ENCODE measurements around the gene TIMM8B.
A peak's percentile ranks its signal among the peaks of the same experiment; 100 is the strongest.
"Not testable (repeated sequence)": the region's sequence is repeated elsewhere in the genome, so short reads cannot be mapped to it uniquely, and the experiment has no call there.

Gene TIMM8B

GRCh38 chr11:112106070-112106469, 19.5 kb upstream of the TIMM8B start:
- in situ Hi-C loops (cut with HindIII; ENCODE audit: low sequenced_read_pairs): no loop called here
- no peak for TF ChIP-seq CTCF (IDR thresholded peaks at IDR 0.05; ENCODE audit: low read depth, low read length)
- H3K4me3 ChIP-seq (ENCODE audit: low read depth, low read length): no peak overlapping the region
- DNase-seq (ENCODE audit: low read depth, low spot score): no peak

DNA sequence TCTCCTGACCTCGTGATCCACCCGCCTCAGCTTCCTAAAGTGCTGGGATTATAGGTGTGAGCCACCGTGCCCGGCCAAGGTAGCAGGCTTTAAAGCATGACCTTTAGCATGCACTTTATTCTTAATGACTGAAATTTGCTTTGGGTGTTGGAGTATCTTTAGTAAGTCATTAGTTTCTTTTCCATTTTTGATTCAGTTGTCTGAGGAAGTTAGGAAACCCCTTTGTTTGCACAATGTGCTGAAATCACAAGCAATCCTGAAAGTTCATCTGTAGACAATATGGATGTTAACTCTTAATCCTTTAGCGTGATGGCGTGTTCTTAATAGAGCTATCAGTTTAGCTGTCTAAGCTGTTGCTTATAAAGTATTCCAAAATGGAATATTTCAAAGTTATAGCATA, 16.9 kb upstream of the TIMM8B start:
- in situ Hi-C loops (cut with HindIII; ENCODE audit: low sequenced_read_pairs): no loop called here
- TF ChIP-seq CTCF (IDR thresholded peaks at IDR 0.05; ENCODE audit: low read depth, low read length): no peak
- no peak overlapping the region for H3K4me3 ChIP-seq (ENCODE audit: low read depth, low read length)
- no peak for DNase-seq (ENCODE audit: low read depth, low spot score)

DNA sequence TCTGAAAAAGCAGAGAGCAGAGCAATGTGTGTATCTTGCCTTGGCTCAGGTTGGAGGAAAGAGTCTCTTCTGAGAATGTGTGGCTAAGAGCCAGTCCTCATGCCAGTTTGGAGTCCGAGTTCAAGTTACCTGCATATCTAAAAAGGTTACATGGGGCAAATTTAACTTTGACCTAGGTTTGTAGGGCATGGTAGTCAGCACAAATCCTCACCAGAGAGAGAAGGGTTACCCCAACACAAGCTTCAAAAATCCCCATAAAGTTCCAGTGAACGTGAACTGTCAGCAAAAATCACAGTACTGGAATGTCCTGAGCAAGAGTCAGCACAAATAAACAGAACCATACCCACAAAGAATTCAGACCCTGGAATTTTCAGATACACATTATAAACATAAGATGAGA, 13.9 kb upstream of the TIMM8B start:
- no peak overlapping the region for H3K4me3 ChIP-seq (ENCODE audit: low read depth, low read length)
- in situ Hi-C loops (cut with HindIII; ENCODE audit: low sequenced_read_pairs): no loop called here
- no peak for TF ChIP-seq CTCF (IDR thresholded peaks at IDR 0.05; ENCODE audit: low read depth, low read length)
- peak; percentile 45 for DNase-seq (ENCODE audit: low read depth, low spot score)

DNA sequence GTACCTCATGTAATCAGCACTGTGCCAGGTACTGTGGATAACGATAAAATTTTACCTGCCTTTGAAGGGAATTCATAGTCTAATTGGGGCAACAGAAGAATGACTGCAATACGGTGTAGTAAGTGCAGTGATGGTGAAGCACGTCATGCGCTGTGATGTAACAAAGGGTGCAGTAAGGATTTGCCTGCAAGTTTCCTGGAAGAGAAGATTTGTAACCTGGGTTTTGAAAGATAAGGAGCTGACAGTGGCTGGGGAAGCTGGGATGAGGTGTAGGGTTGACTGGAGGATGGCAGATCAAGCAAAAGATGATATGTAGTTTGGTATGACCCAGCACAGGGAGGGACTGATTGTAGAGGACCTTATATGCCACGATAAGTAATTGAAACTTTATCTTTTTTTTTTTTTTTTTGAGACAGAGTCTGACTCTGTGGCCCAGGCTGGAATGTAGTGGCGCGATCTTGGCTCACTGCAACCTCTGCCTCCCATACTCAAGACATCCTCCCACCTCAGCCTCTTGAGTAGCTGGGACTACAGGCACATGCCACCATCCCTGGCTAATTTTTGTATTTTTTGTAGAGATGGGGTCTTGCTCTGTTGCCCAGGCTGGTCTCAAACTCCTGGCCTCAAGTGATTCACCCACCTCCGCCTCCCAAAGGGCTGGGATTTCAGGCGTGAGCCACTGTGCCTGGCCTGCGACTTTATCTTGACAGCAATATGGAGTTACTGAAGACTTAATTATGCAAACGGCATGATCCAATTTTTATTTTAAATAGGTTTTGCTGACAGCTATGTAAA, 11.4 kb upstream of the TIMM8B start:
- H3K4me3 ChIP-seq (ENCODE audit: low read depth, low read length): no peak overlapping the region
- in situ Hi-C loops (cut with HindIII; ENCODE audit: low sequenced_read_pairs): no loop called here
- DNase-seq (ENCODE audit: low read depth, low spot score): no peak
- TF ChIP-seq CTCF (IDR thresholded peaks at IDR 0.05; ENCODE audit: low read depth, low read length): no peak

- no peak for TF ChIP-seq CTCF (IDR thresholded peaks at IDR 0.05; ENCODE audit: low read depth, low read length)
- DNase-seq (ENCODE audit: low read depth, low spot score): no peak
- in situ Hi-C loops (cut with HindIII; ENCODE audit: low sequenced_read_pairs): no loop called here
- no peak overlapping the region for H3K4me3 ChIP-seq (ENCODE audit: low read depth, low read length)
Measured at GRCh38 chr11:112096194-112096593, 9.6 kb upstream of the TIMM8B start.

GRCh38 chr11:112095302-112095701, 8.7 kb upstream of the TIMM8B start:
- DNase-seq (ENCODE audit: low read depth, low spot score); in situ Hi-C loops (cut with HindIII; ENCODE audit: low sequenced_read_pairs); H3K4me3 ChIP-seq (ENCODE audit: low read depth, low read length): not testable (repeated sequence)

DNA sequence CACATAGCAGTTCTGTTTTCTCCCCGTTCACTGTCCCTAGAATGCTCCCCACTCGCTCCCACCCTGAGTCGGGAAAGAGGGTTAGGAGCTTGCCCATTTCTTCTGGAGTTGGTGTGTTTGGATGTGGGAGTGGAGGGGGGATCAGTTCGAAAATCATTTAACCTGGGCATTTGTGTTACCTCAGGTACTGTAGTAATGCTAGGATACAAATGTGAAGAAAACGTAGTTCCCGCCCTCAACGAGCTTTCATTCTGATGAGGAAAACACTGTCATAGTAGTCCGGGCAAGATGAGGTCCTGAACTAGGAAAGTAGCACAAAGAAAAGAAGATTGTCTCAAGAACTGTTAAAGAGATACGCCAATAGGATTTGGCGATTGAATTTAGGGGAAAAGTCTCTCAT, 656 bp upstream of the TIMM8B start:
- DNase-seq (ENCODE audit: low read depth, low spot score): no peak
- H3K4me3 ChIP-seq (ENCODE audit: low read depth, low read length): peak overlapping the region; percentile 99
- in situ Hi-C loops (cut with HindIII; ENCODE audit: low sequenced_read_pairs): no loop called here
- no peak for TF ChIP-seq CTCF (IDR thresholded peaks at IDR 0.05; ENCODE audit: low read depth, low read length)

All from astrocyte of the spinal cord (primary cell).